Naive B cell (primary cell): ENCODE results near the gene LRRC75A. TPM values are rescaled to one million over a fixed set of nuclear protein-coding genes. Genes with fewer than 3 reads are reported as not detected.
A peak's percentile ranks its signal among the peaks of the same experiment; 100 is the strongest.

Experiments used
- ATAC-seq, 2 donors: fragments of 150-1000 bp; cut with Tn5 transposase; 2 replicates each; pipeline ENCODE4 v1.10.0; 2021; ENCODE audit warnings: low read depth in 2 of 2, mild to moderate bottlenecking in 2 of 2, moderate library complexity in 2 of 2
- DNase-seq: peaks from one replicate; pipeline ENCODE4 v3.0.0; 2022
- H3K27ac Mint-ChIP-seq, 6 donors: one replicate each; pipeline ENCODE4 v1.8.0; 2020 to 2022; ENCODE audit warnings: mild to moderate bottlenecking in 6 of 6, mixed read lengths in 6 of 6, moderate library complexity in 5 of 6, inconsistent platforms in 2 of 6
- H3K27me3 Mint-ChIP-seq, 3 donors: one replicate each; pipeline ENCODE4 v1.8.0; 2021 to 2022; ENCODE audit warnings: mixed read lengths in 3 of 3, mild to moderate bottlenecking in 1 of 3
- H3K36me3 Mint-ChIP-seq, 2 donors: one replicate each; pipeline ENCODE4 v1.8.0; 2020 to 2022; ENCODE audit warnings: mixed read lengths in 2 of 2, inconsistent platforms in 1 of 2, mild to moderate bottlenecking in 1 of 2
- H3K4me1 Mint-ChIP-seq, 3 donors: one replicate each; pipeline ENCODE4 v1.8.0; 2020 to 2022; ENCODE audit warnings: mixed read lengths in 3 of 3, inconsistent platforms in 1 of 3, mild to moderate bottlenecking in 1 of 3, moderate library complexity in 1 of 3
- H3K4me3 Mint-ChIP-seq, 8 donors: one replicate each; pipeline ENCODE4 v1.8.0; 2020 to 2022; ENCODE audit warnings: mild to moderate bottlenecking in 8 of 8, mixed read lengths in 8 of 8, moderate library complexity in 8 of 8, inconsistent platforms in 2 of 8
- H3K9me3 Mint-ChIP-seq, 7 donors: one replicate each; pipeline ENCODE4 v1.8.0; 2020 to 2022; ENCODE audit warnings: mixed read lengths in 7 of 7, mild to moderate bottlenecking in 5 of 7, inconsistent platforms in 2 of 7, moderate library complexity in 1 of 7
- polyA plus RNA-seq, 6 donors: library from polyadenylated mRNA; unstranded; fragments of 300-500 nt; fragmentation: Illumina TruSeq; gene quantifications; one replicate each; pipeline ENCODE4 v1.2.3, GENCODE V29; 2021; ENCODE audit warnings: low read depth in 6 of 6

LRRC75A gene
- polyA plus RNA-seq, 6 donors from 2014 or later, result 0.21 to 1.9 (median 1.1) TPM

- Mint-ChIP-seq H3K4me1 (peaks cover 5 to 9% (median 8%) of the 10 kb centered on the region in 3 donors), H3K27me3 (peaks cover 15 to 38% (median 35%) of the 10 kb centered on the region in 3 donors), H3K36me3 (no peaks in the 10 kb centered on the region), H3K4me3 (no peak overlapping the region), H3K9me3 (no peaks in the 10 kb centered on the region), H3K27ac (peak overlapping the region in 2 of 6 donors; percentile 47 to 85)
- ATAC-seq, result no peak
- DNase-seq, result no peak
Measured at GRCh38 chr17:16511593-16511992, 19.6 kb upstream of the LRRC75A start.

- ATAC-seq (no peak), DNase-seq (no peak)
- Mint-ChIP-seq H3K27ac (no peak overlapping the region), H3K4me3 (peak overlapping the region in 1 of 8 donors; percentile 47), H3K36me3 (no peaks in the 10 kb centered on the region), H3K4me1 (peaks cover 5 to 8% (median 5%) of the 10 kb centered on the region in 3 donors), H3K27me3 (peaks cover 6 to 31% (median 14%) of the 10 kb centered on the region in 3 donors), H3K9me3 (no peaks in the 10 kb centered on the region)
Measured at GRCh38 chr17:16507918-16508533, 16.0 kb upstream of the LRRC75A start.

- Mint-ChIP-seq H3K36me3 (no peaks in the 10 kb centered on the region), H3K4me3 (no peak overlapping the region), H3K27ac (no peak overlapping the region), H3K27me3 (peaks cover 7 to 31% (median 19%) of the 10 kb centered on the region in 3 donors), H3K9me3 (no peaks in the 10 kb centered on the region), H3K4me1 (no peaks in the 10 kb centered on the region)
- DNase-seq, result no peak
- ATAC-seq, result no peak
Measured at GRCh38 chr17:16506188-16506587, 14.2 kb upstream of the LRRC75A start.

GRCh38 chr17:16504984-16505383 is 13.0 kb upstream of the LRRC75A start:
- no peaks in the 10 kb centered on the region for H3K9me3 Mint-ChIP-seq
- peaks cover 11 to 31% (median 19%) of the 10 kb centered on the region in 3 donors for H3K27me3 Mint-ChIP-seq
- ATAC-seq (no peak), DNase-seq (no peak)
- no peak overlapping the region for H3K27ac Mint-ChIP-seq
- H3K36me3 Mint-ChIP-seq, result no peaks in the 10 kb centered on the region
- no peaks in the 10 kb centered on the region for H3K4me1 Mint-ChIP-seq
- no peak overlapping the region for H3K4me3 Mint-ChIP-seq

GRCh38 chr17:16496820-16497489 is 5.0 kb upstream of the LRRC75A start:
- Mint-ChIP-seq H3K27me3 (peaks cover 15 to 51% (median 23%) of the 10 kb centered on the region in 3 donors), H3K4me3 (no peak overlapping the region), H3K27ac (peak overlapping the region in 3 of 6 donors; percentile 8 to 70 (median 42)), H3K4me1 (peaks cover 0 to 3% (median 0%) of the 10 kb centered on the region in 3 donors), H3K9me3 (no peaks in the 10 kb centered on the region), H3K36me3 (no peaks in the 10 kb centered on the region)
- no peak for DNase-seq
- no peak for ATAC-seq

- Mint-ChIP-seq H3K27me3 (peaks cover 15 to 47% (median 22%) of the 10 kb centered on the region in 3 donors), H3K4me3 (peak overlapping the region in 1 of 8 donors; percentile 49), H3K27ac (peak overlapping the region in 2 of 6 donors; percentile 8 to 70), H3K4me1 (peaks cover 0 to 4% (median 2%) of the 10 kb centered on the region in 3 donors), H3K36me3 (no peaks in the 10 kb centered on the region), H3K9me3 (no peaks in the 10 kb centered on the region)
- ATAC-seq, result no peak
- DNase-seq, result no peak
Measured at GRCh38 chr17:16495980-16496819, 4.2 kb upstream of the LRRC75A start.

- ATAC-seq, result no peak
- DNase-seq, result no peak
- Mint-ChIP-seq H3K4me3 (peak overlapping the region in 1 of 8 donors; percentile 49), H3K36me3 (no peaks in the 10 kb centered on the region), H3K27ac (peak overlapping the region in 2 of 6 donors; percentile 11 to 25), H3K9me3 (no peaks in the 10 kb centered on the region), H3K27me3 (peaks cover 15 to 49% (median 18%) of the 10 kb centered on the region in 3 donors), H3K4me1 (peaks cover 2 to 7% (median 3%) of the 10 kb centered on the region in 3 donors)
Measured at GRCh38 chr17:16495561-16495960, 3.6 kb upstream of the LRRC75A start.

- Mint-ChIP-seq H3K27me3 (peaks cover 16 to 60% (median 18%) of the 10 kb centered on the region in 3 donors), H3K36me3 (no peaks in the 10 kb centered on the region), H3K27ac (no peak overlapping the region), H3K4me3 (peak overlapping the region in 2 of 8 donors; percentile 79 to 84), H3K9me3 (no peaks in the 10 kb centered on the region), H3K4me1 (peaks cover 3 to 13% (median 9%) of the 10 kb centered on the region in 3 donors)
- no peak for ATAC-seq
- DNase-seq, result no peak
Measured at GRCh38 chr17:16494059-16494458, 2.1 kb upstream of the LRRC75A start.

GRCh38 chr17:16493531-16494046 is 1.6 kb upstream of the LRRC75A start:
- no peak overlapping the region for H3K27ac Mint-ChIP-seq

GRCh38 chr17:16492613-16493530 is 879 bp upstream of the LRRC75A start:
- peaks cover 12 to 57% (median 14%) of the 10 kb centered on the region in 3 donors for H3K27me3 Mint-ChIP-seq
- ATAC-seq, result no peak
- no peaks in the 10 kb centered on the region for H3K36me3 Mint-ChIP-seq
- H3K27ac Mint-ChIP-seq, result peak overlapping the region in 2 of 6 donors; percentile 30 to 68
- H3K4me1 Mint-ChIP-seq, result peaks cover 3 to 13% (median 9%) of the 10 kb centered on the region in 3 donors
- H3K9me3 Mint-ChIP-seq, result no peaks in the 10 kb centered on the region
- peak overlapping the region; percentile 69 to 89 (median 82) for H3K4me3 Mint-ChIP-seq
- DNase-seq, result no peak

More at GRCh38 chr17:16493531-16494046, 1.6 kb upstream of the LRRC75A start:
- H3K36me3 Mint-ChIP-seq, result no peaks in the 10 kb centered on the region
- DNase-seq, result no peak
- H3K27me3 Mint-ChIP-seq, result peaks cover 17 to 63% (median 18%) of the 10 kb centered on the region in 3 donors
- peaks cover 3 to 13% (median 9%) of the 10 kb centered on the region in 3 donors for H3K4me1 Mint-ChIP-seq
- ATAC-seq, result no peak
- H3K9me3 Mint-ChIP-seq, result no peaks in the 10 kb centered on the region
- peak overlapping the region in 4 of 8 donors; percentile 22 to 89 (median 82) for H3K4me3 Mint-ChIP-seq

- DNase-seq (no peak), ATAC-seq (peak; percentile 32 to 33)
- no peaks in the 10 kb centered on the region for H3K36me3 Mint-ChIP-seq
- H3K4me1 Mint-ChIP-seq, result peaks cover 3 to 14% (median 13%) of the 10 kb centered on the region in 3 donors
- peak overlapping the region in 1 of 6 donors; percentile 39 for H3K27ac Mint-ChIP-seq
- H3K4me3 Mint-ChIP-seq, result peak overlapping the region; percentile 66 to 89 (median 74)
- H3K27me3 Mint-ChIP-seq, result peaks cover 8 to 56% (median 8%) of the 10 kb centered on the region in 3 donors
- no peaks in the 10 kb centered on the region for H3K9me3 Mint-ChIP-seq
Measured at GRCh38 chr17:16491131-16491702, 776 bp downstream of the LRRC75A start.

GRCh38 chr17:16489431-16489830 is 2.6 kb downstream of the LRRC75A start:
- no peak overlapping the region for H3K27ac Mint-ChIP-seq
- peaks cover 5 to 41% (median 12%) of the 10 kb centered on the region in 3 donors for H3K27me3 Mint-ChIP-seq

More at GRCh38 chr17:16489431-16489830, 2.6 kb downstream of the LRRC75A start:
- peak overlapping the region in 1 of 8 donors; percentile 8 for H3K4me3 Mint-ChIP-seq
- peaks cover 3 to 14% (median 13%) of the 10 kb centered on the region in 3 donors for H3K4me1 Mint-ChIP-seq
- no peaks in the 10 kb centered on the region for H3K9me3 Mint-ChIP-seq
- H3K36me3 Mint-ChIP-seq, result no peaks in the 10 kb centered on the region
- DNase-seq (no peak), ATAC-seq (no peak)
